Neural cell (in vitro differentiated cells): ENCODE measurements around the gene RASGRP2.

Experiments used
- EP300 ChIP-seq: fragments of 450-650 bp; conservative IDR thresholded peaks from 2 replicates; pipeline ENCODE4 v1.6.1; 2014; ENCODE audit warnings: antibody characterized with exemption, mild to moderate bottlenecking, moderate library complexity; ENCODE audit not compliant: poor library complexity, severe bottlenecking
- EZH2 ChIP-seq: fragments of 200-600, 300-800 bp; shearing (Covaris generic), sonication (generic); IDR thresholded peaks from 2 replicates; pipeline ENCODE4 v1.6.1; 2014; ENCODE audit warnings: antibody characterized with exemption, low read length, borderline replicate concordance, mild to moderate bottlenecking; ENCODE audit not compliant: insufficient read depth, poor library complexity, severe bottlenecking
- MXI1 ChIP-seq: fragments of 450-650 bp; conservative IDR thresholded peaks from 2 replicates; pipeline ENCODE4 v1.6.1; 2014; ENCODE audit warnings: antibody characterized with exemption, mild to moderate bottlenecking; ENCODE audit not compliant: poor library complexity, severe bottlenecking
- POLR2AphosphoS5 ChIP-seq: IDR thresholded peaks from 2 replicates; pipeline ENCODE4 v1.6.1; 2012
- RAD21 ChIP-seq: fragments of 450-650 bp; conservative IDR thresholded peaks from 2 replicates; pipeline ENCODE4 v1.6.1; 2014; ENCODE audit warnings: antibody characterized with exemption, mild to moderate bottlenecking, moderate library complexity
- TAF1 ChIP-seq: IDR thresholded peaks from 2 replicates; pipeline ENCODE4 v1.6.1; 2012; ENCODE audit warnings: low read depth
- TF ChIP-seq, protein P1 (sequence below): fragments of 450-650 bp; IDR thresholded peaks from 2 replicates; pipeline ENCODE4 v1.5.1; 2014; ENCODE audit warnings: antibody characterized with exemption, mild to moderate bottlenecking, moderate library complexity; ENCODE audit not compliant: poor library complexity, severe bottlenecking
- TF ChIP-seq, protein P2 (sequence below): IDR thresholded peaks from 2 replicates; pipeline ENCODE4 v1.6.1; 2012; ENCODE audit warnings: borderline replicate concordance

DNA sequence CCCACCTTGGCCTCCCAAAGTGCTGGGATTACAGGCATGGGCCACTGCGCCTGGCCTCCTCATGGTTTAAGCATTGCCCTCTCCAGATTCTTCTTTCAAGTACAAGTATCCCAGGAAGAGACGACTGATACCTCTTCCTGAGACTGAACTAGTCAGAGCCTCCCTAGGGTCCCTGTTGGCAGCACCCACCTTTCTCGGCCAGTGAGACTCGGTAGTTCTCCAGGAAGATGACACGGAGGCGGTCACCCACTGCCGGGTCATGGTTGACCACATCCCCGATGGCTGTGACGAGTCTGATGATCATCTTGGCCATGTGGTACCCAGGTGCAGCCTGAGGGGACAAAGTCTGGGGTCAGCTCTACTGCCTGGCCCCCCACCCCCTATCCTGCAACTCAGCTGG, 7.2 kb upstream of the RASGRP2 start:
- TF ChIP-seq, protein P1, sequence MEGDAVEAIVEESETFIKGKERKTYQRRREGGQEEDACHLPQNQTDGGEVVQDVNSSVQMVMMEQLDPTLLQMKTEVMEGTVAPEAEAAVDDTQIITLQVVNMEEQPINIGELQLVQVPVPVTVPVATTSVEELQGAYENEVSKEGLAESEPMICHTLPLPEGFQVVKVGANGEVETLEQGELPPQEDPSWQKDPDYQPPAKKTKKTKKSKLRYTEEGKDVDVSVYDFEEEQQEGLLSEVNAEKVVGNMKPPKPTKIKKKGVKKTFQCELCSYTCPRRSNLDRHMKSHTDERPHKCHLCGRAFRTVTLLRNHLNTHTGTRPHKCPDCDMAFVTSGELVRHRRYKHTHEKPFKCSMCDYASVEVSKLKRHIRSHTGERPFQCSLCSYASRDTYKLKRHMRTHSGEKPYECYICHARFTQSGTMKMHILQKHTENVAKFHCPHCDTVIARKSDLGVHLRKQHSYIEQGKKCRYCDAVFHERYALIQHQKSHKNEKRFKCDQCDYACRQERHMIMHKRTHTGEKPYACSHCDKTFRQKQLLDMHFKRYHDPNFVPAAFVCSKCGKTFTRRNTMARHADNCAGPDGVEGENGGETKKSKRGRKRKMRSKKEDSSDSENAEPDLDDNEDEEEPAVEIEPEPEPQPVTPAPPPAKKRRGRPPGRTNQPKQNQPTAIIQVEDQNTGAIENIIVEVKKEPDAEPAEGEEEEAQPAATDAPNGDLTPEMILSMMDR: no peak
- TF ChIP-seq TAF1: no peak
- TF ChIP-seq POLR2AphosphoS5: no peak
- no peak for TF ChIP-seq RAD21
- no peak for TF ChIP-seq EP300
- no peak for TF ChIP-seq MXI1
- TF ChIP-seq, protein P2, sequence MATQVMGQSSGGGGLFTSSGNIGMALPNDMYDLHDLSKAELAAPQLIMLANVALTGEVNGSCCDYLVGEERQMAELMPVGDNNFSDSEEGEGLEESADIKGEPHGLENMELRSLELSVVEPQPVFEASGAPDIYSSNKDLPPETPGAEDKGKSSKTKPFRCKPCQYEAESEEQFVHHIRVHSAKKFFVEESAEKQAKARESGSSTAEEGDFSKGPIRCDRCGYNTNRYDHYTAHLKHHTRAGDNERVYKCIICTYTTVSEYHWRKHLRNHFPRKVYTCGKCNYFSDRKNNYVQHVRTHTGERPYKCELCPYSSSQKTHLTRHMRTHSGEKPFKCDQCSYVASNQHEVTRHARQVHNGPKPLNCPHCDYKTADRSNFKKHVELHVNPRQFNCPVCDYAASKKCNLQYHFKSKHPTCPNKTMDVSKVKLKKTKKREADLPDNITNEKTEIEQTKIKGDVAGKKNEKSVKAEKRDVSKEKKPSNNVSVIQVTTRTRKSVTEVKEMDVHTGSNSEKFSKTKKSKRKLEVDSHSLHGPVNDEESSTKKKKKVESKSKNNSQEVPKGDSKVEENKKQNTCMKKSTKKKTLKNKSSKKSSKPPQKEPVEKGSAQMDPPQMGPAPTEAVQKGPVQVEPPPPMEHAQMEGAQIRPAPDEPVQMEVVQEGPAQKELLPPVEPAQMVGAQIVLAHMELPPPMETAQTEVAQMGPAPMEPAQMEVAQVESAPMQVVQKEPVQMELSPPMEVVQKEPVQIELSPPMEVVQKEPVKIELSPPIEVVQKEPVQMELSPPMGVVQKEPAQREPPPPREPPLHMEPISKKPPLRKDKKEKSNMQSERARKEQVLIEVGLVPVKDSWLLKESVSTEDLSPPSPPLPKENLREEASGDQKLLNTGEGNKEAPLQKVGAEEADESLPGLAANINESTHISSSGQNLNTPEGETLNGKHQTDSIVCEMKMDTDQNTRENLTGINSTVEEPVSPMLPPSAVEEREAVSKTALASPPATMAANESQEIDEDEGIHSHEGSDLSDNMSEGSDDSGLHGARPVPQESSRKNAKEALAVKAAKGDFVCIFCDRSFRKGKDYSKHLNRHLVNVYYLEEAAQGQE: no peak
- no peak for TF ChIP-seq EZH2
